DND-41 (cell line): Measurements from ENCODE around the gene FHIT.

Source experiments
- EZH2 ChIP-seq: IDR thresholded peaks from 3 replicates; pipeline ENCODE4 v1.6.1; 2012; ENCODE audit warnings: borderline replicate concordance, low read depth, mild to moderate bottlenecking, moderate library complexity, low read length, inconsistent platforms; ENCODE audit not compliant: severe bottlenecking
- TF ChIP-seq, protein P1 (sequence below): IDR thresholded peaks from 2 replicates; pipeline ENCODE4 v1.5.1; 2012; ENCODE audit warnings: borderline replicate concordance, low read length, moderate library complexity, mild to moderate bottlenecking; ENCODE audit not compliant: poor library complexity, severe bottlenecking; ENCODE audit errors: extremely low read depth

DNA sequence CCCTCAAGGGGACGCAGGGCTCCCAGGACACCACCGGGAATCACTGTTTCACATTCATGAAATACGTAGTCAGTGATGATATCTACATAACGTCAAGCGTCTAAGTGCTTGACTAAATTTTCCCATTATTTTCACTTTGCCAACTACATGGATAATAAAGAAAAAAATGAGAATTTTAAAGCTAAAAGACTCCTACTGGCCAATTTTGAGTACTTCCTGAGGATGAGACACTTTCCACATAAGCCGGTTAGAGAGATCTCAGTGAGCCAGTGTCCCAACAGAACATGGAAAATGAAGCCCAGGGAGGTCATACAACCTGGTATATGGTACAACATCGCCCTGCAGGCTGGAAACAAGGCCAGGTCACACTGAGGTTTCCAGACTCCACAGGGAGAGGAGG is 928.1 kb downstream of the FHIT start:
- TF ChIP-seq, protein P1, sequence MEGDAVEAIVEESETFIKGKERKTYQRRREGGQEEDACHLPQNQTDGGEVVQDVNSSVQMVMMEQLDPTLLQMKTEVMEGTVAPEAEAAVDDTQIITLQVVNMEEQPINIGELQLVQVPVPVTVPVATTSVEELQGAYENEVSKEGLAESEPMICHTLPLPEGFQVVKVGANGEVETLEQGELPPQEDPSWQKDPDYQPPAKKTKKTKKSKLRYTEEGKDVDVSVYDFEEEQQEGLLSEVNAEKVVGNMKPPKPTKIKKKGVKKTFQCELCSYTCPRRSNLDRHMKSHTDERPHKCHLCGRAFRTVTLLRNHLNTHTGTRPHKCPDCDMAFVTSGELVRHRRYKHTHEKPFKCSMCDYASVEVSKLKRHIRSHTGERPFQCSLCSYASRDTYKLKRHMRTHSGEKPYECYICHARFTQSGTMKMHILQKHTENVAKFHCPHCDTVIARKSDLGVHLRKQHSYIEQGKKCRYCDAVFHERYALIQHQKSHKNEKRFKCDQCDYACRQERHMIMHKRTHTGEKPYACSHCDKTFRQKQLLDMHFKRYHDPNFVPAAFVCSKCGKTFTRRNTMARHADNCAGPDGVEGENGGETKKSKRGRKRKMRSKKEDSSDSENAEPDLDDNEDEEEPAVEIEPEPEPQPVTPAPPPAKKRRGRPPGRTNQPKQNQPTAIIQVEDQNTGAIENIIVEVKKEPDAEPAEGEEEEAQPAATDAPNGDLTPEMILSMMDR: peak; percentile 25
- TF ChIP-seq EZH2: no peak
